K562 treated with DMSO at 1 percent for 48 hours (cell line): Measurements from ENCODE around the gene PCDHGA11. TPM values are rescaled to one million over a fixed set of nuclear protein-coding genes. Genes with fewer than 3 reads are reported as not detected.

ENCODE experiments used
- total RNA-seq: library from RNA; unstranded; fragments of 300-600 nt; gene quantifications from 2 replicates; pipeline ENCODE4 v1.2.3, GENCODE V29; 2022; ENCODE audit warnings: low replicate concordance; ENCODE audit errors: extremely low read depth

PCDHGA11 gene
- total RNA-seq: not detected in 2 replicates

DNA sequence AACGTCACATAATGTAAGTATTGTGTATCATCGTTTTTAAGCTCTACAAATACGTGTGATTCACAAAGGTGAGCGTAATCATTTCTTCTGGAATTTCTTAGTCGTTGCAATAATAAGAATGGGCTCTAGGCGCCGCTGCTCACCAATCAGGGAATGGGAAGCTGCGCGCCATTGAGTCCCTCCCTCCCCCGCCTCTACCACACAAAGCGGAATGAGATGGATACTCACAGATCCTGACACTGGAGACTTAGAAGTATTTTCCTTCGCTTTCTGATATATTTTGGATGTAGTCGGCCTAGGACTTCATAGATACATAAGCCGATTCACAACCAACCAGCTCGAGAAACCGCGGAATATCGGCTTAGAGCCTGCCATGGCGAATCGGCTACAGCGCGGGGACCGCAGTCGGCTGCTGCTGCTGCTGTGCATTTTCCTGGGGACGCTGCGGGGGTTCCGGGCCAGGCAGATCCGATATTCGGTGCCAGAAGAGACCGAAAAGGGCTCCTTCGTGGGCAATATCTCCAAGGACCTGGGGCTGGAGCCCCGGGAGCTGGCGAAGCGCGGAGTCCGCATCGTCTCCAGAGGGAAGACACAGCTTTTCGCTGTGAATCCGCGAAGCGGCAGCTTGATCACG is at the start of gene PCDHGA11:
TSS of gene PCDHGA11 (plus strand) at position 197 of the 634 bp plus-strand sequence. CDS start at position 374, 177 bp downstream.

DNA sequence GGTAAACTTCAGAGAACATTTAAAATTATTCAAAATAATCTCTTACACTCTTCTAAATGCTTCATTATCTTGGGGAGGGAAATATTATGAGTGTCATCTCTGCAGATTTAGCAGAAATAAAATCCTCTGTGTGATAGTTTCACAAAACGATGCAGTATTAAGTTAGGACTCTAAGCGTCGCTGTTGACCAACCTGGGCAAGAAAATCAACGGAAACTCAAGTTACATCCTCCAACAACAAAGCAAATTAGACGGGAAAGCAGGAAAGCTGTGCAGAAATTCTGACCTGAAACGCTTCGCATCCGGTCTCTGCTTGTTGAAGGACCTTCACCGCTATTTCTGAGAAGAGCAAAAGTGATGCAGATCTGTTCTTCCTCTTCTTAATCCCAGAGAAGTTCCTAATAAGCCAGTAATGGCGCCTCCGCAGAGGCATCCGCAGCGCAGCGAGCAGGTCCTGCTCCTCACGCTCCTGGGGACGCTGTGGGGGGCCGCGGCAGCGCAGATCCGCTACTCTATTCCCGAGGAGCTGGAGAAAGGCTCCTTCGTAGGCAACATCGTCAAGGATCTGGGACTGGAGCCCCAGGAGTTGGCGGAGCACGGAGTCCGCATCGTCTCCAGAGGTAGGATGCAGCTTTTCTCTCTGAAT is 47.1 kb upstream of the PCDHGA11 start, which contains the start of gene PCDHGA6:
TSS of gene PCDHGA6 (plus strand) at position 219 of the 645 bp plus-strand sequence. CDS start at position 412, 193 bp downstream.

DNA sequence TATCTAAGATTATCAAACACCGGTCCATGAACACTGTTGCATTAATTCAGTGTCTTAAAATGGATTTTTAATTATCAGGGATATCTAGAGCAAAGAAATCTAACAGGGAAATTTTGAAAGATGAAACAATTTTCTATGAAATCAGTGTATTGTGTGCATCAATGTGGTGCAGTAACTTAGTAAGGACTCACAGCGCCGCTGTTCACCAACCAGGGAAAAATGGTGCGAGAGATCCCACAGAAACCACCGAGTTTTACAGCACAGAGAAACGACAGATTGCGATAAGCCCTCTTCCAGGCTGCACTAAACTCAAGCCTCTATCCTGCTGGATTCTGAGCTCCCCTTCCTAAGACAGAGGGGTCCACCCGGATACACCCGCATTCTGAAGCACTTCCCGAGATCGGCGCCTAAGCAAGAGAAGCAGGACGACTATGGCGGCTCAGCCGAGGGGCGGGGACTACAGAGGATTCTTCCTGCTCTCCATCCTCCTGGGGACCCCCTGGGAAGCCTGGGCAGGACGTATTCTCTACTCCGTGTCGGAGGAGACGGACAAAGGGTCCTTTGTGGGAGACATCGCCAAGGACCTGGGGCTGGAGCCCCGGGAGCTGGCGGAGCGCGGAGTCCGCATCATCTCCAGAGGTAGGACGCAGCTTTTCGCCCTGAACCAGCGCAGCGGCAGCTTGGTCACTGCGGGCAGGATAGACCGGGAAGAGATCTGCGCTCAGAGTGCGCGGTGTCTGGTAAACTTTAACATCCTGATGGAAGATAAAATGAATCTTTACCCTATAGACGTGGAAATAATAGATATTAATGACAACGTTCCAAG is 38.2 kb upstream of the PCDHGA11 start, which contains the start of gene PCDHGA7:
TSS of gene PCDHGA7 (plus strand) at position 274 of the 826 bp plus-strand sequence. CDS start at position 432, 158 bp downstream.

DNA sequence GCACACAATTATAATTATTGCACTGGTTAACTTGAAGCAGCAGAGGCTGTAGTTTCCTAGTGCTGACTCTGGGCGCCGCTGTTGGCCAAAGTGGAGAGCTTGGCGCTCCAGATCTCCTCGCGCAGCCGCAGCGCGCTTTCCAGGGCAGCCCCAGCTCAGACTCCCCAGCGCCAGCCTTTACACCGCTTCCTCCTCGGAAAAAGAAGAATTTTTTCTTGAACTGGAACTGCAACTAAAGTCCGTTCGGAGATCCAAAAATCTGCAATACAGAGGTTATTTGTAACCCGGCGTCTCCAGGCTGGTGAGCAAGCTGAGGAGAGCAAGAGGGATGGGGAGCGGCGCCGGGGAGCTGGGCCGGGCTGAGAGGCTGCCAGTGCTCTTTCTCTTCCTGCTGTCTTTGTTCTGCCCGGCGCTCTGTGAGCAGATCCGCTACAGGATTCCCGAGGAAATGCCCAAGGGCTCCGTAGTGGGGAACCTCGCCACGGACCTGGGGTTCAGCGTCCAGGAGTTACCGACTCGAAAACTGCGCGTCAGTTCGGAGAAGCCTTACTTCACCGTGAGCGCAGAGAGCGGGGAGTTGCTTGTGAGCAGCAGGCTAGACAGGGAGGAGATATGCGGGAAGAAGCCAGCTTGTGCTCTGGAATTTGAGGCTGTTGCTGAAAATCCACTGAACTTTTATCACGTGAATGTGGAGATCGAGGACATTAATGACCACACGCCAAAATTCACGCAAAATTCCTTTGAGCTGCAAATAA is 33.1 kb upstream of the PCDHGA11 start, which contains the start of gene PCDHGB4:
TSS of gene PCDHGB4 (plus strand) at position 142 of the 755 bp plus-strand sequence. CDS start at position 329, 187 bp downstream.

DNA sequence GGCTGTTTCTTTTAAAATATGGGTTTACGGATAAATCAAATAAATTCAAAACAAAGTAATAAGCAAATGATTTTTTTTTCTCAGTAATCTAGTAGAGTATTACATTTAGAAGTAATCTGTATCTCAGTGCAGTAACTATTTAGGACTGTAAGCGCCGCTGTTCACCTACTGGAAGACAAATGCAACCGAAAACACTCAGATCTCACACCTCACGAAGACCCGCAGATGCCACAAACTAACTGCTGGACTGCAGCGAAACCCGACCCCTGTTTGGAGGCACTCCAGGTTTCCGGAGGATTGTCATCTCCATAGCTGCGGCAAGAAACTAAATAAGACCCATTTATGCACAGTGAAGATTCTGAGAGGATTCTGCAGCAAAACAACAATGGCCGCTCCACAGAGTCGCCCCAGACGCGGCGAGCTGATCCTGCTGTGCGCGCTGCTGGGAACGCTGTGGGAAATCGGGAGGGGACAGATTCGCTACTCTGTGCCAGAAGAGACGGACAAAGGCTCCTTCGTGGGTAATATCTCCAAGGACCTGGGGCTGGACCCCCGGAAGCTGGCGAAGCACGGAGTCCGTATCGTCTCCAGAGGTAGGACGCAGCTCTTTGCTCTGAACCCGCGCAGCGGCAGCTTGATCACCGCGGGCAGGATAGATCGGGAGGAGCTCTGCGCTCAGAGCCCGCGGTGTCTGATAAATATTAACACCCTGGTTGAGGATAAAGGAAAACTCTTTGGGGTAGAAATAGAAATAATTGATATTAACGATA is 28.2 kb upstream of the PCDHGA11 start, which contains the start of gene PCDHGA8:
TSS of gene PCDHGA8 (plus strand) at position 205 of the 770 bp plus-strand sequence. CDS start at position 386, 181 bp downstream.

DNA sequence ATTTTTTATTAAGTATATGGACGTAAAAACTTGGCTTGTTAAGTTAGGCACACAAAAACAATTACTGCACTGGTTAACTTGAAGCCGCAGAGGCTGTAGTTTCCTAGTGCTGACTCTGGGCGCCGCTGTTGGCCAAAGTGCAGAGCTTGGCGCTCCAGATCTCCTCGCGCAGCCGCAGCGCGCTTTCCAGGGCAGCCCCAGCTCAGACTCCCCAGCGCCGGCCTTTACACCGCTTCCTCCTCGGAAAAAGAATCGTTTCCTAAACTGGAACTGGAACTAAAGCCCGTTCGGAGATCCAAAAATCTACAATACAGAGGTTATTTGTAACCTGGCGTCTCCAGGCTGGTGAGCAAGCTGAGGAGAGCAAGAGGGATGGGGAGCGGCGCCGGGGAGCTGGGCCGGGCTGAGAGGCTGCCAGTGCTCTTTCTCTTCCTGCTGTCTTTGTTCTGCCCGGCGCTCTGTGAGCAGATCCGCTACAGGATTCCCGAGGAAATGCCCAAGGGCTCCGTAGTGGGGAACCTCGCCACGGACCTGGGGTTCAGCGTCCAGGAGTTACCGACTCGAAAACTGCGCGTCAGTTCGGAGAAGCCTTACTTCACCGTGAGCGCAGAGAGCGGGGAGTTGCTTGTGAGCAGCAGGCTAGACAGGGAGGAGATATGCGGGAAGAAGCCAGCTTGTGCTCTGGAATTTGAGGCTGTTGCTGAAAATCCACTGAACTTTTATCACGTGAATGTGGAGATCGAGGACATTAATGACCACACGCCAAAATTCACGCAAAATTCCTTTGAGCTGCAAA is 22.9 kb upstream of the PCDHGA11 start, which contains the start of gene PCDHGB5:
TSS of gene PCDHGB5 (plus strand) at position 192 of the 796 bp plus-strand sequence. CDS start at position 373, 181 bp downstream.

DNA sequence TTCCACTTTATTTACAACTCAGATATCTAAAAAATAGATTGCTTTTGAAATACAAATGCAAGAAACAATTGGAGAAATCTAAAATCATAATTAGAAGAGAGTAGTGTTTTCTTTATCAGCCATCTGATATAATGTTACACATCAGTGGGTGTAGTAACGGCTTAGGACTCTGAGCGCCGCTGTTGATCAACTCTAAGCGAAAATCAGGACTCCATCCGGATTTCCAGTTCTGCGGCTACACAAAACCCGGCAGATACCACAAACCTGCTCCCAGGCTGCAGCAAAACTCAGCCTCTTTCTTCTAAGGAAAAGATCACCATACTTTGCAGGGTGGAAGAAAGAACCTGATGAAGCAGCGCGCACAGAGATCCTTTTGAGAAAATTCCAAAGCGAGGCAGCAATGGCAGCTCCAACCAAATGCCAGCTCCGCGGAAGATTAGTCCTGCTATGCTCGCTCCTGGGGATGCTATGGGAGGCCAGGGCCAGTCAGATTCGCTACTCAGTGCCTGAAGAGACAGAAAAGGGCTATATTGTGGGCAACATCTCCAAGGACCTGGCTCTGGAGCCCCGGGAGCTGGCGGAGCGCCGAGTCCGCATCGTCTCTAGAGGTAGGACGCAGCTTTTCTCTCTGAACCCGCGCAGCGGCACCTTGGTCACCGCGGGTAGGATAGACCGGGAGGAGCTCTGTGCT is 18.2 kb upstream of the PCDHGA11 start, which contains the start of gene PCDHGA9:
TSS of gene PCDHGA9 (plus strand) at position 226 of the 691 bp plus-strand sequence. CDS start at position 401, 175 bp downstream.

DNA sequence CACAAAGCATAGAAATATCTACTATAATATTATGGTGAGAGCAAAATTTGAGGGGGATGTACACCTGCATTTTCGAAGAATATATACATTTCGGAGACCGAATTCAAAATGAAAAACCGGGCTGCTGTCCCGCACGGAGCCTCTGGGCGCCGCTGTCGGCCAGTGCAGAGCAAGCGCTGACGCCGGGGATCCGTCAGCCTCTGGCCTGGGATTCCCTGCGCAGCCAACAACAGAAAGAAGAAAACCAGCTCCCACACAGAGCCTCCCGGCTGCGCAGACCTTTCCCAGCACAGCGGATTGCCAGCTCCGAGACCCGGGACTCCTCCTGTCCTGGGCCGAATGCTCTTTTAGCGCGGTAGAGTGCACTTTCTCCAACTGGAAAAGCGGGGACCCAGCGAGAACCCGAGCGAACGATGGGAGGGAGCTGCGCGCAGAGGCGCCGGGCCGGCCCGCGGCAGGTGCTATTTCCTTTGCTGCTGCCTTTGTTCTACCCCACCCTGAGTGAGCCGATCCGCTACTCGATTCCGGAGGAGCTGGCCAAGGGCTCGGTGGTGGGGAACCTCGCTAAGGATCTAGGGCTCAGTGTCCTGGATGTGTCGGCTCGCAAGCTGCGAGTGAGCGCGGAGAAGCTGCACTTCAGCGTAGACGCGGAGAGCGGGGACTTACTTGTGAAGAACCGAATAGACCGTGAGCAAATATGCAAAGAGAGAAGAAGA is 12.9 kb upstream of the PCDHGA11 start, which contains the start of gene PCDHGB6:
TSS of gene PCDHGB6 (plus strand) at position 232 of the 716 bp plus-strand sequence. CDS start at position 414, 182 bp downstream.

DNA sequence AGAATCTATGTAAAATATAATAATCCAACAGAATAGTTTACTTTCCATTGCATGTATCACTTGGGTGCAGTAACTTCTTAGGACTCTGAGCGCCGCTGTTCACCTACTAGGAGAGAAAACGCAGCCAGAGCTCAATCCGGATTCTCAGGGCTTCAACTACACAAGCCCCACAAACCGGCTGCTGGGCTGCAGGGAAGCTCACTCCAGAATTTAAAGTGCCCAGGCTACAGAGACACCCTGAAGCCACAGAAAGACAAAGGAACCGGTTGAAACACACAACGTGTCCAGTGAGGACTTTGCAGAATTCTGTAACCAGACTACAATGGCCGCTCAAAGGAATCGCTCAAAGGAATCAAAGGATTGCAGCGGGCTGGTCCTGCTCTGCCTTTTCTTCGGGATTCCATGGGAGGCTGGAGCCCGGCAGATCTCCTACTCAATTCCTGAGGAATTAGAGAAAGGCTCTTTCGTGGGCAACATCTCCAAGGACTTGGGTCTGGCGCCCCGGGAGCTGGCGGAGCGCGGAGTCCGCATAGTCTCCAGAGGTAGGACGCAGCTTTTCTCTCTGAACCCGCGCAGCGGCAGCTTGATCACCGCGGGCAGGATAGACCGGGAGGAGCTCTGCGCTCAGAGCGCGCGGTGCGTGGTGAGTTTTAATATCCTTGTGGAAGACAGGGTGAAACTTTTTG is 7.9 kb upstream of the PCDHGA11 start, which contains the start of gene PCDHGA10:
TSS of gene PCDHGA10 (plus strand) at position 134 of the 686 bp plus-strand sequence. CDS start at position 323, 189 bp downstream.

DNA sequence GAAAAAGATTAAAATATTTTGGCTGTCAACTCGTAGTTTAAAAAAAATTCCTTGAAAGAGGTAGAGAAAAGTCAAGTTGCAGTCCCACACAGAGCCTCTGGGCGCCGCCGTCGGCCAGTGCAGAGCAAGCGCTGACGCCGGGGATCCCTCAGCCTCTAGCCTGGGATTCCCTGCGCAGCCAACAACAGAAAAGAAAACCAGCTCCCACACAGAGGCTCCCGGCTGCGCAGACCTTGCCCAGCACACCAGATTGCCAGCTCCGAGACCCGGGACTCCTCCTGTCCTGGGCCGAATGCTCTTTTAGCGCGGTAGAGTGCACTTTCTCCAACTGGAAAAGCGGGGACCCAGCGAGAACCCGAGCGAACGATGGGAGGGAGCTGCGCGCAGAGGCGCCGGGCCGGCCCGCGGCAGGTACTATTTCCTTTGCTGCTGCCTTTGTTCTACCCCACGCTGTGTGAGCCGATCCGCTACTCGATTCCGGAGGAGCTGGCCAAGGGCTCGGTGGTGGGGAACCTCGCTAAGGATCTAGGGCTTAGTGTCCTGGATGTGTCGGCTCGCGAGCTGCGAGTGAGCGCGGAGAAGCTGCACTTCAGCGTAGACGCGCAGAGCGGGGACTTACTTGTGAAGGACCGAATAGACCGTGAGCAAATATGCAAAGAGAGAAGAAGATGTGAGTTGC is 3.2 kb upstream of the PCDHGA11 start, which contains the start of gene PCDHGB7:
TSS of gene PCDHGB7 (plus strand) at position 184 of the 679 bp plus-strand sequence. CDS start at position 367, 183 bp downstream.

DNA sequence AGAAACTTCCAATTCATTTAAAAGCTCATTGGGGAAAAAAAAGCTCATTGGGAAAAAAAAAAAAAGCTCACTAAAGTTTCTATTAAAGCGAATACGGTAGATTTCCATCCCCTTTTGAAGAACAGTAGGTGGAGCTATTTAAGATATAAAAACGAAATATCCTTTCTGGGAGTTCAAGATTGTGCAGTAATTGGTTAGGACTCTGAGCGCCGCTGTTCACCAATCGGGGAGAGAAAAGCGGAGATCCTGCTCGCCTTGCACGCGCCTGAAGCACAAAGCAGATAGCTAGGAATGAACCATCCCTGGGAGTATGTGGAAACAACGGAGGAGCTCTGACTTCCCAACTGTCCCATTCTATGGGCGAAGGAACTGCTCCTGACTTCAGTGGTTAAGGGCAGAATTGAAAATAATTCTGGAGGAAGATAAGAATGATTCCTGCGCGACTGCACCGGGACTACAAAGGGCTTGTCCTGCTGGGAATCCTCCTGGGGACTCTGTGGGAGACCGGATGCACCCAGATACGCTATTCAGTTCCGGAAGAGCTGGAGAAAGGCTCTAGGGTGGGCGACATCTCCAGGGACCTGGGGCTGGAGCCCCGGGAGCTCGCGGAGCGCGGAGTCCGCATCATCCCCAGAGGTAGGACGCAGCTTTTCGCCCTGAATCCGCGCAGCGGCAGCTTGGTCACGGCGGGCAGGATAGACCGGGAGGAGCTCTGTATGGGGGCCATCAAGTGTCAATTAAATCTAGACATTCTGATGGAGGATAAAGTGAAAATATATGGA is 9.7 kb downstream of the PCDHGA11 start, which contains the start of gene PCDHGA12:
TSS of gene PCDHGA12 (plus strand) at position 176 of the 782 bp plus-strand sequence. CDS start at position 429, 253 bp downstream.

Other genes starting within 250 kb of the PCDHGA11 start
- not detected in 2 replicates for gene PCDHB7, start 248.4 kb upstream of the PCDHGA11 start, total RNA-seq
- gene PCDHB8, start 243.3 kb upstream of the PCDHGA11 start, total RNA-seq: not detected in 2 replicates
- gene PCDHB16, start 238.7 kb upstream of the PCDHGA11 start, total RNA-seq: not detected in 2 replicates
- gene PCDHB9, start 233.9 kb upstream of the PCDHGA11 start, total RNA-seq: not detected in 2 replicates
- gene PCDHB10, start 228.7 kb upstream of the PCDHGA11 start, total RNA-seq: not detected in 2 replicates
- not detected in 2 replicates for gene PCDHB11, start 221.4 kb upstream of the PCDHGA11 start, total RNA-seq
- gene PCDHB12, start 212.3 kb upstream of the PCDHGA11 start, total RNA-seq: not detected in 2 replicates
- gene PCDHB13, start 207.1 kb upstream of the PCDHGA11 start, total RNA-seq: not detected in 2 replicates
- not detected in 2 replicates for gene PCDHB14, start 197.7 kb upstream of the PCDHGA11 start, total RNA-seq
- gene PCDHB15, start 175.7 kb upstream of the PCDHGA11 start, total RNA-seq: not detected in 2 replicates
- gene SLC25A2, start 117.0 kb upstream of the PCDHGA11 start, total RNA-seq: not detected in 2 replicates
- not detected in 2 replicates for gene TAF7, start 100.3 kb upstream of the PCDHGA11 start, total RNA-seq
- not detected in 2 replicates for gene PCDHGA1, start 90.5 kb upstream of the PCDHGA11 start, total RNA-seq
- not detected in 2 replicates for gene PCDHGA2, start 82.3 kb upstream of the PCDHGA11 start, total RNA-seq
- gene PCDHGA3, start 77.2 kb upstream of the PCDHGA11 start, total RNA-seq: not detected in 2 replicates
- gene PCDHGB1, start 71.0 kb upstream of the PCDHGA11 start, total RNA-seq: not detected in 2 replicates
- gene PCDHGA4, start 66.0 kb upstream of the PCDHGA11 start, total RNA-seq: not detected in 2 replicates
- not detected in 2 replicates for gene PCDHGB2, start 61.1 kb upstream of the PCDHGA11 start, total RNA-seq
- gene PCDHGA5, start 56.9 kb upstream of the PCDHGA11 start, total RNA-seq: not detected in 2 replicates
- gene PCDHGB3, start 50.8 kb upstream of the PCDHGA11 start, total RNA-seq: not detected in 2 replicates
- not detected in 2 replicates for gene PCDHGA6, start 47.2 kb upstream of the PCDHGA11 start, total RNA-seq
- not detected in 2 replicates for gene PCDHGA7, start 38.3 kb upstream of the PCDHGA11 start, total RNA-seq
- not detected in 2 replicates for gene PCDHGB4, start 33.4 kb upstream of the PCDHGA11 start, total RNA-seq
- gene PCDHGA8, start 28.4 kb upstream of the PCDHGA11 start, total RNA-seq: not detected in 2 replicates
- not detected in 2 replicates for gene PCDHGB5, start 23.1 kb upstream of the PCDHGA11 start, total RNA-seq
- not detected in 2 replicates for gene PCDHGA9, start 18.3 kb upstream of the PCDHGA11 start, total RNA-seq
- gene PCDHGB6, start 13.0 kb upstream of the PCDHGA11 start, total RNA-seq: not detected in 2 replicates
- gene PCDHGA10, start 8.1 kb upstream of the PCDHGA11 start, total RNA-seq: not detected in 2 replicates
- not detected in 2 replicates for gene PCDHGB7, start 3.4 kb upstream of the PCDHGA11 start, total RNA-seq
- not detected in 2 replicates for gene PCDHGA12, start 9.5 kb downstream of the PCDHGA11 start, total RNA-seq
- gene PCDHGC3, start 54.9 kb downstream of the PCDHGA11 start, total RNA-seq: not detected in 2 replicates
- not detected in 2 replicates for gene PCDHGC4, start 64.0 kb downstream of the PCDHGA11 start, total RNA-seq
- gene PCDHGC5, start 68.0 kb downstream of the PCDHGA11 start, total RNA-seq: not detected in 2 replicates
- 287 TPM in 1 of 2 replicates, not detected in the other for gene DIAPH1, start 197.9 kb downstream of the PCDHGA11 start, total RNA-seq
- not detected in 2 replicates for gene HDAC3, start 215.8 kb downstream of the PCDHGA11 start, total RNA-seq
- not detected in 2 replicates for gene RELL2, start 215.9 kb downstream of the PCDHGA11 start, total RNA-seq
- not detected in 2 replicates for gene FCHSD1, start 230.4 kb downstream of the PCDHGA11 start, total RNA-seq